A549 (cell line): ENCODE results near the gene GNPTG. TPM values are rescaled to one million over a fixed set of nuclear protein-coding genes. Genes with fewer than 3 reads are reported as not detected.

Experiments used
- ATAC-seq, 2 experiments: fragments of 200-7000 bp in 1 of 2; fragments of >200 bp in 1 of 2; cut with Nextera tagmentation in 1 of 2; cut with Tn5 transposase in 1 of 2; 3 replicates each; pipeline versions ENCODE4 v1.8.0 to v1.9.1; 2018 to 2020; ENCODE audit warnings: mild to moderate bottlenecking in 1 of 2, moderate library complexity in 1 of 2
- CTCF ChIA-PET: fragments of 300-600 bp; sonication (Branson Sonifier 250); formaldehyde crosslinking; extraction: SDS; loops from one replicate; lab custom pipeline; 2021; ENCODE audit warnings: antibody characterized with exemption, inconsistent platforms; lab: Yijun Ruan, JAX
- POLR2A ChIA-PET: fragments of 350-600 bp; formaldehyde crosslinking; extraction: SDS; loops from one replicate; lab custom pipeline; 2021; ENCODE audit warnings: antibody characterized with exemption, inconsistent platforms; lab: Yijun Ruan, JAX
- DNase-seq, 2 experiments: peaks; one replicate each; pipeline versions ENCODE4 v3.0.0 to v3.0.0-alpha.2; 2011 to 2016; ENCODE audit warnings: low read depth in 1 of 2, low spot score in 1 of 2
- FAIRE-seq: peaks from 2 replicates; lab custom pipeline; 2011; peaks lifted over from hg19 to GRCh38; lab: Jason Lieb, UNC
- H3K27ac ChIP-seq, 2 experiments: fragments of >200 bp; sonication (Bioruptor Twin); formaldehyde crosslinking; 3 replicates each; pipeline ENCODE4 v1.5.1; 2016 to 2017
- H3K4me1 ChIP-seq: fragments of >200 bp; sonication (Bioruptor Twin); formaldehyde crosslinking; 3 replicates; pipeline ENCODE4 v1.6.1; 2016
- H3K4me2 ChIP-seq: fragments of >200 bp; sonication (Bioruptor Twin); formaldehyde crosslinking; 3 replicates; pipeline ENCODE4 v1.6.1; 2016
- H3K4me3 ChIP-seq: fragments of >200 bp; sonication (Bioruptor Twin); formaldehyde crosslinking; 3 replicates; pipeline ENCODE4 v1.5.1; 2016
- H3K9me3 ChIP-seq: fragments of >200 bp; sonication (Bioruptor Twin); formaldehyde crosslinking; 3 replicates; pipeline ENCODE4 v1.6.1; 2016
- CHD4 ChIP-seq: fragments of 200-600 bp; sonication (generic); IDR thresholded peaks from 2 replicates; pipeline ENCODE4 v1.6.1; 2016; ENCODE audit warnings: antibody characterized with exemption, mild to moderate bottlenecking, borderline replicate concordance
- E2F6 ChIP-seq: IDR thresholded peaks from 2 replicates; pipeline ENCODE4 v1.6.1; 2012; ENCODE audit warnings: low read depth, borderline replicate concordance
- EHF ChIP-seq: fragments of 250-450 bp; sonication (Bioruptor Pico); IDR thresholded peaks from 2 replicates; pipeline ENCODE4 v1.5.0; 2020; ENCODE audit warnings: mild to moderate bottlenecking
- EHMT2 ChIP-seq: fragments of 200-600 bp; sonication (generic); IDR thresholded peaks from 2 replicates; pipeline ENCODE4 v1.6.1; 2016; ENCODE audit warnings: antibody characterized with exemption, low read depth, mild to moderate bottlenecking, moderate library complexity
- EP300 ChIP-seq, 2 experiments: fragments of >200 bp; sonication (Bioruptor Twin); formaldehyde crosslinking; IDR thresholded peaks; 2 replicates in 1 of 2; 3 replicates in 1 of 2; pipeline ENCODE4 v1.6.1; 2016 to 2017
- ESRRA ChIP-seq: fragments of 150-350 bp; IDR thresholded peaks from 2 replicates; pipeline ENCODE4 v1.6.1; 2014; ENCODE audit warnings: mild to moderate bottlenecking, low read length, borderline replicate concordance
- FOSB ChIP-seq: fragments of 250-450 bp; sonication (Bioruptor Pico); IDR thresholded peaks from 2 replicates; pipeline ENCODE4 v1.5.0; 2020; ENCODE audit warnings: mild to moderate bottlenecking, moderate library complexity
- FOSL2 ChIP-seq, 2 experiments: fragments of 450-650 bp in 1 of 2; fragments of >200 bp in 1 of 2; sonication (Bioruptor Twin) in 1 of 2; formaldehyde crosslinking; IDR thresholded peaks; 2 replicates each; pipeline versions ENCODE4 v1.5.0 to v1.6.1; 2016 to 2020; ENCODE audit warnings: mild to moderate bottlenecking in 1 of 2, moderate library complexity in 1 of 2
- FOXS1 ChIP-seq: fragments of 250-450 bp; sonication (Bioruptor Pico); IDR thresholded peaks from 2 replicates; pipeline ENCODE4 v1.5.0; 2020; ENCODE audit warnings: mild to moderate bottlenecking, moderate library complexity
- JUN ChIP-seq, 2 experiments: fragments of >200 bp; sonication (Bioruptor Twin); formaldehyde crosslinking; IDR thresholded peaks; 2 replicates in 1 of 2; 3 replicates in 1 of 2; pipeline ENCODE4 v1.6.1; 2016 to 2017
- NFE2L2 ChIP-seq: fragments of 150-350 bp; conservative IDR thresholded peaks from 2 replicates; pipeline ENCODE4 v1.6.1; 2014; ENCODE audit warnings: low read length
- NPAS2 ChIP-seq: fragments of 250-450 bp; sonication (Bioruptor Pico); IDR thresholded peaks from 2 replicates; pipeline ENCODE4 v1.8.0; 2022; ENCODE audit warnings: mild to moderate bottlenecking, moderate library complexity, borderline replicate concordance
- PHF8 ChIP-seq: fragments of 200-600 bp; sonication (generic); IDR thresholded peaks from 2 replicates; pipeline ENCODE4 v1.6.1; 2016; ENCODE audit warnings: low read depth, mild to moderate bottlenecking, antibody characterized with exemption, moderate library complexity, borderline replicate concordance
- POLR2AphosphoS2 ChIP-seq: conservative IDR thresholded peaks from 2 replicates; pipeline ENCODE4 v1.6.1; 2012; ENCODE audit warnings: low read length, improper control_type of control experiment, inconsistent platforms
- RAD21 ChIP-seq, 2 experiments: fragments of >200 bp in 1 of 2; sonication (Bioruptor Twin) in 1 of 2; formaldehyde crosslinking in 1 of 2; IDR thresholded peaks in 1 of 2; conservative IDR thresholded peaks in 1 of 2; 2 replicates in 1 of 2; 3 replicates in 1 of 2; pipeline ENCODE4 v1.6.1; 2012 to 2018; ENCODE audit warnings: inconsistent platforms in 1 of 2
- RARB ChIP-seq: fragments of 250-450 bp; sonication (Bioruptor Pico); IDR thresholded peaks from 2 replicates; pipeline ENCODE4 v1.8.0; 2021; ENCODE audit warnings: mild to moderate bottlenecking, moderate library complexity
- RFX5 ChIP-seq: fragments of 450-650 bp; IDR thresholded peaks from 2 replicates; pipeline ENCODE4 v1.7.1; 2014; ENCODE audit warnings: antibody characterized with exemption, mild to moderate bottlenecking, moderate library complexity
- TFCP2L1 ChIP-seq: fragments of 250-450 bp; sonication (Bioruptor Pico); IDR thresholded peaks from 2 replicates; pipeline ENCODE4 v1.5.0; 2021; ENCODE audit warnings: mild to moderate bottlenecking
- TP53 ChIP-seq: fragments of 250-450 bp; sonication (Bioruptor Pico); IDR thresholded peaks from 2 replicates; pipeline ENCODE4 v1.5.0; 2021; ENCODE audit warnings: mild to moderate bottlenecking, moderate library complexity
- WGBS: methylation state at CpG from one replicate; pipeline ENCODE4 v1.1.6; 2017; ENCODE audit errors: missing lambda C conversion rate; 5-methylcytosine and 5-hydroxymethylcytosine counted together
- polyA plus RNA-seq, 4 experiments: library from polyadenylated mRNA; depleted of rRNA in 3 of 4; stranded (reverse); fragments of >200 nt; fragmentation: RNase III in 1 of 4; extraction: RNeasy Plus Mini Kit Qiagen cat#74134 plus additional on column Dnase treatment in 1 of 4; gene quantifications; 2 replicates in 3 of 4; 3 replicates in 1 of 4; pipeline ENCODE4 v1.2.3, GENCODE V29; 2011 to 2017
- TF ChIP-seq, protein P1 (sequence below): fragments of >200 bp; sonication (Bioruptor Twin); formaldehyde crosslinking; IDR thresholded peaks from 3 replicates; pipeline ENCODE4 v1.6.1; 2016
- TF ChIP-seq, protein P2 (sequence below): IDR thresholded peaks from 2 replicates; pipeline ENCODE4 v1.6.1; 2012
- TF ChIP-seq, protein P3 (sequence below): IDR thresholded peaks from 2 replicates; pipeline ENCODE4 v1.6.1; 2012

The GNPTG gene
- polyA plus RNA-seq, 2 of the 4 experiments (the other 2 are of a cell fraction): 23.4 to 24.2 TPM

DNA sequence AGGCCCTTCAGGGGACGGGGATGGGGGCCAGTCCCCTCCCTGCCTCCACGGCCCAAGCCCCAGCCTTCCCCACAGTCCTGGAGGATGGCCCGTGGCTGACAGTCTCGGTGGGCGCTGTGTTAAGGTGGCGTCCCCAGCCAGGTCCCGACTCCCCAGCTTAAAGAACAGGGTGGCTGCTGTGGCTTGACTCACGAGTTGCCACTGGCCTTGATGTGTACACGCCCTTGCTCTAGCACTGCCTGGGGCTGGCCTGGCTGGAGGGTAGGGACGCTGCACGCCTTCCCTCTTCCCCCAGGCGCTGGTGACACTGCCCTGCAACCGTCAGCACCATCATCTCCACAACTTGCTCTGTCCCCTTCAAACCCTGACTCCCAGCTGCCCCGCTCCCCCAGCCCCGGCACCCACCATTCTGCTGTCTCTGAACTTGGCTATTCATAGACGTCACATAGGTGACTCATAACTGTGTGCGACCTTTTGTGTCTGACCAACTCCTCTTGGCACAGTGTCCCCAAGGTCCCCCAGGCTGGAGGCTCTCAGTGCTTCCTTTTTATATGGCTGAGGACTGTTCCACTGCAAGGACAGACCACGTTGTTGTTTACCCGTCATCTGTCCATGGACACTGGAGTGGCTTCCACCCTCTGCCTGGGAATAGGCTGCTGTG, 6.3 kb downstream of the GNPTG start:
- Histone ChIP-seq H3K4me1 (peaks cover 25% of the 10 kb centered on the region), H3K27ac (peak overlapping the region; percentile 31 to 64; a peak in 3 of 6 replicates), H3K9me3 (no peaks in the 10 kb centered on the region), H3K4me2 (peak overlapping the region; percentile 45), H3K4me3 (no peak overlapping the region)
- ChIA-PET CTCF (interaction anchor here (1.2 to 9.1 kb wide), 3 partner anchors 10 to 22 kb away, joined by 3 to 127 read pairs (median 5); no protein-coding TSS in a partner anchor), POLR2A (no interaction called here)
- 43% methylated on average over 18 of the region's 19 CpGs for WGBS
- FAIRE-seq: no peak
- peak in 1 of 2 experiments; percentile 44 for DNase-seq
- ATAC-seq: peak; percentile 52 to 57
- TF ChIP-seq FOSL2 (IDR thresholded peaks at IDR 0.05) (no peak), FOSL2 (CRISPR knock-in tag; IDR thresholded peaks at IDR 0.05) (peak; percentile 56; the same call in 1 of the 2 replicates), EHMT2 (no peak)

- no peak for FAIRE-seq
- POLR2A ChIA-PET: no interaction called here
Observed at GRCh38 chr16:1361685-1362360, 10.1 kb downstream of the GNPTG start.

GRCh38 chr16:1362807-1363206, 11.1 kb downstream of the GNPTG start:
- Histone ChIP-seq H3K27ac (no peak overlapping the region), H3K4me3 (no peak overlapping the region), H3K9me3 (no peaks in the 10 kb centered on the region), H3K4me2 (no peak overlapping the region), H3K4me1 (peaks cover 11% of the 10 kb centered on the region)
- ATAC-seq (no peak), DNase-seq (no peak), FAIRE-seq (no peak)
- POLR2A ChIA-PET: interaction anchor here (1.0 kb wide), 1 partner anchor 14 kb away, joined by 6 read pairs; no protein-coding TSS in a partner anchor
- 87% methylated on average over 11 of the region's 11 CpGs for WGBS
- no peak for TF ChIP-seq NPAS2 (CRISPR knock-in tag)
- TF ChIP-seq JUN (IDR thresholded peaks at IDR 0.05): no peak
- TF ChIP-seq RFX5: no peak
- CTCF ChIA-PET: interaction anchor here (0.6 to 9.1 kb wide), 27 partner anchors 7 to 394 kb away, joined by 3 to 127 read pairs (median 5); partner anchors contain the start of gene UBE2I

More at GRCh38 chr16:1361685-1362360, 10.1 kb downstream of the GNPTG start:
- no peaks in the 10 kb centered on the region for H3K9me3 ChIP-seq
- TF ChIP-seq EHMT2: no peak
- TF ChIP-seq CHD4: no peak
- TF ChIP-seq PHF8: no peak
- TF ChIP-seq TFCP2L1 (CRISPR knock-in tag): no peak
- TF ChIP-seq, protein P1, sequence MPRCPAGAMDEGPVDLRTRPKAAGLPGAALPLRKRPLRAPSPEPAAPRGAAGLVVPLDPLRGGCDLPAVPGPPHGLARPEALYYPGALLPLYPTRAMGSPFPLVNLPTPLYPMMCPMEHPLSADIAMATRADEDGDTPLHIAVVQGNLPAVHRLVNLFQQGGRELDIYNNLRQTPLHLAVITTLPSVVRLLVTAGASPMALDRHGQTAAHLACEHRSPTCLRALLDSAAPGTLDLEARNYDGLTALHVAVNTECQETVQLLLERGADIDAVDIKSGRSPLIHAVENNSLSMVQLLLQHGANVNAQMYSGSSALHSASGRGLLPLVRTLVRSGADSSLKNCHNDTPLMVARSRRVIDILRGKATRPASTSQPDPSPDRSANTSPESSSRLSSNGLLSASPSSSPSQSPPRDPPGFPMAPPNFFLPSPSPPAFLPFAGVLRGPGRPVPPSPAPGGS: no peak
- TF ChIP-seq ESRRA: no peak
- TF ChIP-seq EHF (CRISPR knock-in tag): no peak
- TF ChIP-seq, protein P2, sequence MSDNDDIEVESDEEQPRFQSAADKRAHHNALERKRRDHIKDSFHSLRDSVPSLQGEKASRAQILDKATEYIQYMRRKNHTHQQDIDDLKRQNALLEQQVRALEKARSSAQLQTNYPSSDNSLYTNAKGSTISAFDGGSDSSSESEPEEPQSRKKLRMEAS: no peak
- TF ChIP-seq RARB (CRISPR knock-in tag): no peak
- no peak for TF ChIP-seq TP53 (CRISPR knock-in tag)
- no peak for TF ChIP-seq NPAS2 (CRISPR knock-in tag)
- no peak for TF ChIP-seq FOXS1 (CRISPR knock-in tag)
- no peak for TF ChIP-seq EP300 (IDR thresholded peaks at IDR 0.05)
- TF ChIP-seq NFE2L2: no peak
- no peak for TF ChIP-seq E2F6
- no peak for TF ChIP-seq FOSB (CRISPR knock-in tag)
- TF ChIP-seq, protein P3, sequence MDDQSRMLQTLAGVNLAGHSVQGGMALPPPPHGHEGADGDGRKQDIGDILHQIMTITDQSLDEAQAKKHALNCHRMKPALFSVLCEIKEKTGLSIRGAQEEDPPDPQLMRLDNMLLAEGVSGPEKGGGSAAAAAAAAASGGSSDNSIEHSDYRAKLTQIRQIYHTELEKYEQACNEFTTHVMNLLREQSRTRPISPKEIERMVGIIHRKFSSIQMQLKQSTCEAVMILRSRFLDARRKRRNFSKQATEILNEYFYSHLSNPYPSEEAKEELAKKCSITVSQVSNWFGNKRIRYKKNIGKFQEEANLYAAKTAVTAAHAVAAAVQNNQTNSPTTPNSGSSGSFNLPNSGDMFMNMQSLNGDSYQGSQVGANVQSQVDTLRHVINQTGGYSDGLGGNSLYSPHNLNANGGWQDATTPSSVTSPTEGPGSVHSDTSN: no peak
- TF ChIP-seq RAD21 (conservative IDR thresholded peaks at IDR 0.05 in 1 of 2, IDR thresholded peaks at IDR 0.05 in 1 of 2): no peak
- no peak for TF ChIP-seq POLR2AphosphoS2
- H3K27ac ChIP-seq: no peak overlapping the region
- peaks cover 21% of the 10 kb centered on the region for H3K4me1 ChIP-seq
- ATAC-seq (no peak), DNase-seq (no peak)
- H3K4me2 ChIP-seq: no peak overlapping the region
- CTCF ChIA-PET: interaction anchor here (0.8 to 9.1 kb wide), 9 partner anchors 8 to 115 kb away, joined by 3 to 127 read pairs (median 19); no protein-coding TSS in a partner anchor
- 93% methylated on average over 41 of the region's 43 CpGs for WGBS
- no peak overlapping the region for H3K4me3 ChIP-seq
